ENCODE data around the gene USP47. TPM values are rescaled to one million over a fixed set of nuclear protein-coding genes. Genes with fewer than 3 reads are reported as not detected.

The USP47 gene
- total RNA-seq, 1 donor from 2014 or later: 45.1 TPM

- no peak overlapping the region for H3K27ac Mint-ChIP-seq (ENCODE audit: unreplicated experiment)
- TF ChIP-seq CTCF (IDR thresholded peaks at IDR 0.05; ENCODE audit: unreplicated experiment): no peak
- no peaks in the 10 kb centered on the region for H3K36me3 Mint-ChIP-seq (ENCODE audit: low read depth, unreplicated experiment)
- DNase-seq (ENCODE audit: low spot score): no peak
- no peaks in the 10 kb centered on the region for H3K9me3 Mint-ChIP-seq (ENCODE audit: unreplicated experiment)
- peaks cover 9% of the 10 kb centered on the region for H3K4me1 Mint-ChIP-seq (ENCODE audit: unreplicated experiment)
- H3K27me3 Mint-ChIP-seq (ENCODE audit: unreplicated experiment): peaks cover 13% of the 10 kb centered on the region
- H3K4me3 Mint-ChIP-seq (ENCODE audit: unreplicated experiment): no peak overlapping the region
Observed at GRCh38 chr11:12006552-12007229, 164.9 kb downstream of the USP47 start.

GRCh38 chr11:12007230-12007593 lies 165.4 kb downstream of the USP47 start:
- H3K27me3 Mint-ChIP-seq (ENCODE audit: unreplicated experiment): peaks cover 13% of the 10 kb centered on the region
- no peaks in the 10 kb centered on the region for H3K36me3 Mint-ChIP-seq (ENCODE audit: low read depth, unreplicated experiment)
- TF ChIP-seq CTCF (IDR thresholded peaks at IDR 0.05; ENCODE audit: unreplicated experiment): no peak
- H3K4me3 Mint-ChIP-seq (ENCODE audit: unreplicated experiment): no peak overlapping the region
- no peaks in the 10 kb centered on the region for H3K9me3 Mint-ChIP-seq (ENCODE audit: unreplicated experiment)
- DNase-seq (ENCODE audit: low spot score): no peak
- peaks cover 9% of the 10 kb centered on the region for H3K4me1 Mint-ChIP-seq (ENCODE audit: unreplicated experiment)
- H3K27ac Mint-ChIP-seq (ENCODE audit: unreplicated experiment): no peak overlapping the region

GRCh38 chr11:12007769-12008737 lies 166.3 kb downstream of the USP47 start, which contains the start of gene DKK3:
DKK3 (minus strand) TSS chr11:12008626; CDS start chr11:12008582, 44 bp downstream.
- H3K4me1 Mint-ChIP-seq (ENCODE audit: unreplicated experiment): peaks cover 9% of the 10 kb centered on the region
- peak; percentile 16 for DNase-seq (ENCODE audit: low spot score)
- H3K4me3 Mint-ChIP-seq (ENCODE audit: unreplicated experiment): peak within 1 kb of the TSS; percentile 89
- H3K36me3 Mint-ChIP-seq (ENCODE audit: low read depth, unreplicated experiment): no peaks in the 10 kb centered on the region
- peaks cover 13% of the 10 kb centered on the region for H3K27me3 Mint-ChIP-seq (ENCODE audit: unreplicated experiment)
- H3K27ac Mint-ChIP-seq (ENCODE audit: unreplicated experiment): peak within 1 kb of the TSS; percentile 48
- TF ChIP-seq CTCF (IDR thresholded peaks at IDR 0.05; ENCODE audit: unreplicated experiment): no peak
- no peaks in the 10 kb centered on the region for H3K9me3 Mint-ChIP-seq (ENCODE audit: unreplicated experiment)

Other genes with a start within 250 kb of the USP47 start
- 87.6 TPM for gene GALNT18, start 220.0 kb upstream of the USP47 start, total RNA-seq (ENCODE audit: unreplicated experiment)
- gene DKK3, start 166.7 kb downstream of the USP47 start, total RNA-seq (ENCODE audit: unreplicated experiment): 8.4 TPM